ENCODE measurements around the gene RARRES1. TPM values are rescaled to one million over a fixed set of nuclear protein-coding genes. Genes with fewer than 3 reads are reported as not detected.

The RARRES1 gene
- total RNA-seq, 6 donors from 2014 or later: 7.0 to 44.6 (median 27.7) TPM

- 85 to 96% methylated on average over 5 of the region's 5 CpGs for WGBS, 2 donors
- TF ChIP-seq CTCF (IDR thresholded peaks at IDR 0.05): no peak
- TF ChIP-seq POLR2AphosphoS5 (IDR thresholded peaks at IDR 0.05): no peak
- Histone ChIP-seq H3K4me1 (peaks cover 3 to 18% (median 6%) of the 10 kb centered on the region in 4 donors), H3K27me3 (no peaks in the 10 kb centered on the region), H3K9me3 (no peaks in the 10 kb centered on the region), H3K27ac (no peak overlapping the region), H3K36me3 (peaks cover 0 to 5% (median 0%) of the 10 kb centered on the region in 4 donors), H3K4me3 (no peak overlapping the region)
- no peak for DNase-seq
- no peak for ATAC-seq (ENCODE audit: low FRiP score in 2 of 2)
Measured at GRCh38 chr3:158749526-158749925, 17.3 kb upstream of the RARRES1 start.

GRCh38 chr3:158748237-158748828 is 16.1 kb upstream of the RARRES1 start:
- ATAC-seq (ENCODE audit: low FRiP score in 2 of 2) (peak; percentile 8 to 43), DNase-seq (peak in 1 of 2 donors; percentile 60)
- Histone ChIP-seq H3K9me3 (no peaks in the 10 kb centered on the region), H3K27me3 (no peaks in the 10 kb centered on the region), H3K4me1 (peaks cover 3 to 18% (median 6%) of the 10 kb centered on the region in 4 donors), H3K27ac (peak overlapping the region in 3 of 4 donors; percentile 49 to 73 (median 63)), H3K4me3 (no peak overlapping the region), H3K36me3 (peaks cover 0 to 5% (median 0%) of the 10 kb centered on the region in 4 donors)
- WGBS, 2 donors: 7 to 28% methylated on average over 7 of the region's 7 CpGs
- TF ChIP-seq EP300 (IDR thresholded peaks at IDR 0.05) (no peak), POLR2A (IDR thresholded peaks at IDR 0.05) (peak in 1 of 4 donors; percentile 36), CTCF (IDR thresholded peaks at IDR 0.05) (no peak), POLR2AphosphoS5 (IDR thresholded peaks at IDR 0.05) (peak in 1 of 2 donors; percentile 24)

- no peak overlapping the region for H3K4me3 ChIP-seq
- H3K27ac ChIP-seq: peak overlapping the region in 3 of 4 donors; percentile 17 to 65 (median 63)
- H3K27me3 ChIP-seq: no peaks in the 10 kb centered on the region
- H3K9me3 ChIP-seq: no peaks in the 10 kb centered on the region
- peaks cover 3 to 18% (median 6%) of the 10 kb centered on the region in 4 donors for H3K4me1 ChIP-seq
- WGBS, 2 donors: 82 to 91% methylated on average over 3 of the region's 3 CpGs
- H3K36me3 ChIP-seq: peaks cover 0 to 5% (median 0%) of the 10 kb centered on the region in 4 donors
- ATAC-seq (ENCODE audit: low FRiP score in 2 of 2) (no peak), DNase-seq (no peak)
- TF ChIP-seq POLR2AphosphoS5 (IDR thresholded peaks at IDR 0.05) (no peak), POLR2A (IDR thresholded peaks at IDR 0.05) (no peak), CTCF (IDR thresholded peaks at IDR 0.05) (no peak), EP300 (IDR thresholded peaks at IDR 0.05) (no peak)
Measured at GRCh38 chr3:158747417-158747816, 15.2 kb upstream of the RARRES1 start.

GRCh38 chr3:158745551-158745950 is 13.3 kb upstream of the RARRES1 start:
- ATAC-seq (ENCODE audit: low FRiP score in 2 of 2) (no peak), DNase-seq (no peak)
- Histone ChIP-seq H3K4me1 (peaks cover 3 to 18% (median 6%) of the 10 kb centered on the region in 4 donors), H3K27me3 (no peaks in the 10 kb centered on the region), H3K27ac (no peak overlapping the region), H3K36me3 (peaks cover 0 to 5% (median 0%) of the 10 kb centered on the region in 4 donors), H3K9me3 (no peaks in the 10 kb centered on the region), H3K4me3 (no peak overlapping the region)
- TF ChIP-seq POLR2A (IDR thresholded peaks at IDR 0.05): no peak
- TF ChIP-seq CTCF (IDR thresholded peaks at IDR 0.05): no peak
- TF ChIP-seq POLR2AphosphoS5 (IDR thresholded peaks at IDR 0.05): no peak
- no peak for TF ChIP-seq EP300 (IDR thresholded peaks at IDR 0.05)
- WGBS, 2 donors: 90 to 95% methylated on average over 1 of the region's 1 CpG
